ENCODE data around the gene PRKCA.
A peak's percentile ranks its signal among the peaks of the same experiment; 100 is the strongest.
"Not testable (repeated sequence)": the region's sequence is repeated elsewhere in the genome, so short reads cannot be mapped to it uniquely, and the experiment has no call there.

PRKCA gene

GRCh38 chr17:66386498-66387351 is 84.3 kb downstream of the PRKCA start:
- no peak for DNase-seq (ENCODE audit: low spot score)

GRCh38 chr17:66387392-66387981 is 85.1 kb downstream of the PRKCA start:
- peak; percentile 33 for DNase-seq (ENCODE audit: low spot score)

GRCh38 chr17:66392783-66393437 is 90.5 kb downstream of the PRKCA start:
- no peak for DNase-seq (ENCODE audit: low spot score)

GRCh38 chr17:66395961-66396360 is 93.5 kb downstream of the PRKCA start:
- no peak for DNase-seq (ENCODE audit: low spot score)

- DNase-seq (ENCODE audit: low spot score), result no peak
Measured at GRCh38 chr17:66397486-66397885, 95.1 kb downstream of the PRKCA start.

- DNase-seq (ENCODE audit: low spot score), result no peak
Measured at GRCh38 chr17:66398059-66398458, 95.6 kb downstream of the PRKCA start.

- DNase-seq (ENCODE audit: low spot score), result no peak
Measured at GRCh38 chr17:66398617-66399016, 96.2 kb downstream of the PRKCA start.

- no peak for DNase-seq (ENCODE audit: low spot score)
Measured at GRCh38 chr17:66399441-66399840, 97.0 kb downstream of the PRKCA start.

GRCh38 chr17:66400041-66400688 is 97.8 kb downstream of the PRKCA start:
- DNase-seq (ENCODE audit: low spot score), result not testable (repeated sequence)

- no peak for DNase-seq (ENCODE audit: low spot score)
Measured at GRCh38 chr17:66400698-66401097, 98.3 kb downstream of the PRKCA start.

GRCh38 chr17:66401364-66401763 is 99.0 kb downstream of the PRKCA start:
- no peak for DNase-seq (ENCODE audit: low spot score)

- DNase-seq (ENCODE audit: low spot score), result no peak
Measured at GRCh38 chr17:66403846-66404556, 101.6 kb downstream of the PRKCA start.

- DNase-seq (ENCODE audit: low spot score), result no peak
Measured at GRCh38 chr17:66405836-66406677, 103.6 kb downstream of the PRKCA start.

- no peak for DNase-seq (ENCODE audit: low spot score)
Measured at GRCh38 chr17:66406701-66407644, 104.6 kb downstream of the PRKCA start.

GRCh38 chr17:66407864-66408263 is 105.5 kb downstream of the PRKCA start:
- no peak for DNase-seq (ENCODE audit: low spot score)

- DNase-seq (ENCODE audit: low spot score), result no peak
Measured at GRCh38 chr17:66411520-66411919, 109.1 kb downstream of the PRKCA start.

- no peak for DNase-seq (ENCODE audit: low spot score)
Measured at GRCh38 chr17:66412857-66413558, 110.6 kb downstream of the PRKCA start.

- DNase-seq (ENCODE audit: low spot score), result no peak
Measured at GRCh38 chr17:66413559-66414520, 111.4 kb downstream of the PRKCA start.

Data from globus pallidus (tissue), 1 donor.